HTR-8/SVneo (cell line): ENCODE results near the gene SLC46A1.
A peak's percentile ranks its signal among the peaks of the same experiment; 100 is the strongest.

Experiments
- DNase-seq: peaks from one replicate; pipeline ENCODE4 v3.0.0; 2011; ENCODE audit warnings: low spot score, mixed read lengths; ENCODE audit not compliant: insufficient read length
- FAIRE-seq: peaks from 2 replicates; lab custom pipeline; 2011; peaks lifted over from hg19 to GRCh38; lab: Jason Lieb, UNC

The SLC46A1 gene

DNA sequence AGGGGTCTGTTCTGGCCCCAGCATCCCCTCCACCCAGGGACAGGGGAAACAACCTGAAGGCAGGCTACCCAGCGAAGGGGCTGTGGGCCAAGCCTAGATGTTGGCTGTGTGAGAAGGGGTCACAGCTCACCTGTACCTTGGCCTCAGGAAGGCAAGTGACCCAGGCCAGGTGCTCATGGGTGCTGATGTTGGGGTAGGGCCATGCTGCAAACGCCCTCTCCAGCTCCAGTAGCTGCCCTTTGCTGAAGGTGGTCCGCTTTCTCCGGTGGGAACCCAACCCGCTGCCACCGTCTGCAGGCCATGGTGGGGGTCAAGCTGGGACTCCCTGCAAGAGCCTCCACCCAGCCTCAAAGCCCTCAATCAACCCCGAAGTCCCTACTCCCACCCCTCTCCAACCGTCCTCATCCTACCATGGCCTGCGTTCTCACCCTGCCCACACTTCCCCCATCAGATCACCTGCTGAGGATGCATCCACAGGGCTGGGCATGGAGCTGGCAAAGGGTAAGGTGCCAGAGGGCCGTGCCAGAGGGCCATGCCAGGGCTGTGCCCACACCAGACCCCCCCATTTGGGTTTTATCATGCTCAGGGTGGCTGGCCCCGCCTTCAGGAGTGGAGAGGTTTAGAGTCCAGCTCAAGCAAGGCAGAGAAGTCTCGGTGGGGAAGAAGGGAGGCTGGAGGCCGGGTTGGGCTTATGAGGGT, 41.2 kb downstream of the SLC46A1 start, which contains the start of gene SEBOX:
Gene SEBOX, minus strand, starts transcription at position 535 of the 699 bp plus-strand sequence. Its CDS starts 48 bp downstream, at position 487.
- DNase-seq (no peak), FAIRE-seq (no peak)

DNA sequence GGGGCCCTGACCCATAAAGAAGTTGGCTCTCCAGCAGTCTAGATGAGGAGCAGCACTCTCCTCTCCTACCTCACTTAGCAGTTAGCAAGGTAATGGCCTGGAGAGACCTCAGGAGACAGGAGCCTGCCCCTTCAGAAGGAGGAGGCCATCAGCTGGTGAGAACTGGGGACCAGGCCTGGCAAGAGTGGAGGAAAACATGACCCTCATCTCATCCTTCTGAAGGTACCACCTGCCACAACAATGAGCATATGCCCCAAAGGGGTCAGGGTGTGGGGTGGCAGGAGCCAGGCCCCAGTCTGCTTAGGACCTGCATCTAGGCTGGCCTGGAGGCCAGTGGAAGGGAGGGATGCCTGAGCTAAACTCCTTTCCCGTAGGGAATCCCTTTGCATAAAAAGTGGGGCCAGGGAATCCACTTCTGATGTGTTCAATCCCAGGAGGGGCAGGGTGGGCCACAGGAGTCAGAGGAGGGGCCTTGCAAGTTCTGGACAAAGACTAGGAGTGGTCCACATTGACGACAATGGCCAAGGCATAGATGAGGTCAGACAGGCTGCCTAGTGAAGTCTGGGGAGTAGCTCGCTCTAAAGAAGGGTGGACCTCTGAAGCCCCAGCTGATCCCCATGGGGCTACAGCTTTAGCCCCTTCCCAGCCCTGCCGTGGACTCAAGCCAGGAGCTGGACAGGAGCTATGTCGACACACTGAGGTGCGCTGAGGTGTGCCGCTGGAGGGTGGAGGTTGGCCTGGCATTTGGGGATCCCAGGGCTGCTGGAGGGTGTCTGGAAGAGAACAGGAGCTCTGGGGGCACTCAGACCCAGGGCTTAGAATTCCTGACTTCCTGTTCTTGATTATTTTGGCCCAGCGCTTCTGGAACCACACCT, 42.0 kb downstream of the SLC46A1 start:
- no peak for DNase-seq
- no peak for FAIRE-seq

DNA sequence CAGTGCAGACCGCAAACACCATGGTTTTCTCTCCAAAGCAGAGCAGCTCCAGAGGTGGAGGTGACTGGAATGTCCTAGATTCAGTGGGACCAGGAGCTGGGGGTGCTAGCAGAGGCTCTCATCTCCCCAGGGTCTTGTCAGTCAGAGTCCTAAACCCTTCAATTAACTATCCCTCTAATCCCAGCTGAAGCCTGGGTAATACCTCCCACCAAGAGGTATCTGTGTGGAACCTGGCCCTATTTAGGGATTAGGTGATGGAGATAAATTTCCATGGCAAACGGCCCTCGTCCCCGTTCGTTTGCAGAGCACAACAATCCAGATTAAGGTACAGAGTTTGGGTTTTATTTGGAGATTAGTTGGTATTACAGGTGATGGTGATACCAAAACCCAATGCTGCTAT, 42.8 kb downstream of the SLC46A1 start:
- FAIRE-seq = no peak
- DNase-seq = no peak

DNA sequence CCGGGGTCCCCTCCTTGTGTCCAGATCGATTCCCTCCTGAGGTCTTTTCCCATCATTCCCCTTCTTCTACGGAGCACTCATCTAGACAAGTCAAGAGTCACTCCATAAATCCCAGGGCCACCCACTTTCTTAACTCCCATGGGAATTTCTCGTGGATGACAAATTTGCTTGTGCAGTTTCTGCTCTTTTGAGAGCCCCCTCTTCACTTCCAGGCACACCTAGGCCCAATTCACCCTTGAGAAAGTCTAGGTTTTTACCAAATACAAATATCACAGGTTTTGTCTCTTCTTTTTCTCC, 48.2 kb downstream of the SLC46A1 start:
- DNase-seq (no peak), FAIRE-seq (no peak)

DNA sequence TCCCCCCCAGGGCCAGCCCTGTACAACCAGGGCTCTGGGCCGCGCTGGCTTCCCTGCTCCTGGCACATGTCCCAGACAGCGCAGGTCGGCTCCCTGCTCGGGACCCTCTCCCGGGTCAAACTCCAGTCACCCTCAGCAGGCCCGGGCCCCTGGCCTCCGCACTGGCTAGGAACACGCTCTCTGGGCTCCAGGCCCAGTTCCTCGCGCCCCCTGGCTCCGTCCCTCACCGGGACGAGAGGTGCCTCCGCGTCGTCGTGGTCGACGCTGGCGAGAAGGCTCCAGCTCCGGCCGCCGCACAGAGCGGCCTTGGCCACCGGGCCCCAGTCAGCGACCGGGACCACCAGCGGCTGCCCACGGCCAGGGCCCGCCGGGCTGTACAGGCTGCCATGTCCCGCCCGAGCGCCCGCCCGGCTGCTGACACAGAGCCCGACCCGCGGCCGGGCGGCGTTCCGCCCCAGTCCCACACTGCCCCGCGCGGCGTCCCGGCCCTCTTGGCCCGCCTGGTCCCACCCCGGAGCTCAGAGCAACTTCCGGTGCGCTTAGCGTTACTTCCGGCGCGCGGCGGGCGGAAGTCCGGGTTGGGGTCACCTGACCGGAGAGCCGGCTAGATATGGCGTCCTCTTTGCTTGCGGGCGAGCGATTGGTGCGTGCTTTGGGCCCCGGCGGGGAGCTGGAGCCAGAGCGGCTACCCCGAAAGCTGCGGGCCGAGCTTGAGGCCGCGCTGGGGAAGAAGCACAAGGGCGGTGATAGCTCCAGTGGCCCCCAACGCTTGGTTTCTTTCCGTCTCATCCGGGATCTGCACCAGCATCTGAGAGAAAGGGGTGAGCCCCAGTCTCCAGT, 48.7 kb downstream of the SLC46A1 start, which contains the start of gene POLDIP2:
Gene POLDIP2, minus strand, starts transcription at position 467 of the 840 bp plus-strand sequence. Its CDS starts 79 bp downstream, at position 388.
- peak; percentile 95 for DNase-seq
- peak; percentile 82 for FAIRE-seq

DNA sequence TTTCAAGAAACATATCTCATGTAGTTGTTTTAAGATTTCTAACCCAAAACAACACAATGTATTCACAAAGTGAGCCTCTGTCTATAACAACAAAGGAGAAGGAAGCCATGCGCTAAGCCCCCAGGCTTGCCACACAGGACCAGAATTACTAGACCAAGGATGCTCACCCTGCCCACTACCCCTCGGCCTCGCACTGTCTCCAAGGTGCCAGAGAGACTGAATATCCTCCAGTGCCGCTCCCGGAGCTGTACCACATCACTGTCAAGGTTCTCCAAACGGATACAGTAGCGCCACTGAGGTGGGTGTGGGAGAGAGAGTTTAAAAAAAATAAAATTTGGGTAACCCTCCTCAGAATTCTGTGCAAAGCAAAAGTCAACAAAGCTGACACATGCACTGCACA, 55.7 kb downstream of the SLC46A1 start:
- no peak for DNase-seq
- no peak for FAIRE-seq

DNA sequence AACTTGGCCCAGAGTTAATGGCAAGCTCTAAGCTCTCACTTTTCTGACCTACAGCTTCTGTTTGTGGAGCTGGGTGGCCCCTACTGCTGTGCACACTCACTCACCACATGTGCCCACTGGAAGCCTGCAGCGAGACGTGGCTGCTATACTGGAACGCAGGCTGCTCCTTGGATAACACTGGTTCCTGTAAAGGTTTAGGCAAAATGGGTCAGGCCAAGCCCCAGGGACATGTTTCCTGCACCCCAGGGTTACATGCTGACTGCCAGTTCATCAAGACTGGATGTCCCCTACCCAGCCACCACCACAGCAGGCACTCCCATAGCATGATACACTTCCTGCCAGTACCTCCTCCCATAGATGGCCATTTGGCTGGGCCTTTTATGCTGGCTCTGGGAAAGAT, 57.0 kb downstream of the SLC46A1 start:
- FAIRE-seq (no peak), DNase-seq (no peak)

DNA sequence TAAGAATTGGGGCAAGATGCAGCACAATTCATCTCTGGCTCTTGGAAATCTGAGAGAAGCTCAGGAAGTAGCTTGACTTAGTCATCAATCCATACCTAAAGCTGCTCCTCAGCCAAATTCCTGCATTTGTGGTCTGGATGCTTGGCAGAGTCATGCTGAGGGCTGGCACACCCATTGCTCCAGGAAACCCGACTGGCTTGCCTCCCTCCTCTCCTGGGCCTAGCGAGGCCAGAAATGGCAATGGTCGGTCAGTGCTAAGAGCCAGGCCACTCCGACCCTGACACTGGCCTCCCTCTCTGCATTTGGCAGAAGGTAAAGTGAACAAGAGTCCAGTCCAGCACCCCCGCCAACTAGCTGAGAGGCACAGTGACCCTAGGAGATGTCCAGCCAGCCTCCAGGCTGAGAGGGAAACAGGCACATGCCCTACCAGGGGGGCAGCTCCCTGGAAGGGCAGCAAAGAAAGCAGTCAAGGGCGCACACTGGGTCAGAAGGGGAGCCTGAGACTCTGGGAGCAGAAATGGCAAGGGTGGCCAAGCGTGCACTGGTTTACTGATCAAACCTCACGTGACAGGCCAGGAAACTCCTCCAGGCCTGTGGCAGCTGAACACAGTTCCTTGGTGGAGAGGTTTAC, 58.6 kb downstream of the SLC46A1 start:
- no peak for FAIRE-seq
- DNase-seq = peak; percentile 71

DNA sequence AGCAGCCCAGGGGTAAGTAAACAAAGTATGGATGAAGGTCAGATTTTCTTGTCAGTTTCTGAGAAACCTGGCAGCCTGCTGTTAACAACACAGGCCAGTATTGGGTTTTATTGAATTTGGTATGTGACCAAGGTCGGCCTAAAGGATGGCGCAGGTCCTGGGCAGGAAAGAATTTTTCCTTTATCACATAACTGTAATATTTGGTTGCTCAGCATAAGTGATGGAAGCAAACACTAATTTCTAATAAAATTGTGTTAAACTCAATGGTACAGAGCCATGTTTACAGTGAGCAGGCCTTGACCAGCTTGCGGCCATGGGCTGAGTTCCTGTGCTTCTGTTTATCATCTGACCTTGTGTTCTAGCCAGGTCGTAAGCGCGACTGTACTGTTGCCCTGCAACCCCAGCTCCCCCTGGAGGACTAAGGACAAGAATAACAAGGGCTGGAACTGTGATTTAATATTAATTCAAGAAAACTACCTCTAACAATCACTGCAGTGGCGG, 59.2 kb downstream of the SLC46A1 start:
- DNase-seq (no peak), FAIRE-seq (no peak)

DNA sequence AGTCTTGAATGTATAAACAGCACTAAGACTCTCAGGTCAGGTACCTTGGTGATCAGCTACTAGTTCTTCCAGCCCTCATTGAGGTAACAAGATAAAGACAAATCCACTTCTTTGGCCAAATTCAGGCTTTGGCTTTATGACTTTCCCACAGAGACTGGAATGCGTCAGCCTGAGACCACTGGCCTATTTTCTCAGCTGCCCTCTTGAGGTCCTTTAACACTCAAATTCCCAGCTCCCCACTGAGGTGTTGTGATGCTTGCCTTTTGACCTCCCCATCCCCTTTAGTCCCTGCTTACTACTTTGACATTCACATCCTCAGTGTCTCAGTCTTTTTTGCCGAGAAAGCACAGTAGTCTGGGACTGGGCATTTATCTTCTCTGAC, 59.8 kb downstream of the SLC46A1 start:
- DNase-seq = no peak
- FAIRE-seq = no peak

DNA sequence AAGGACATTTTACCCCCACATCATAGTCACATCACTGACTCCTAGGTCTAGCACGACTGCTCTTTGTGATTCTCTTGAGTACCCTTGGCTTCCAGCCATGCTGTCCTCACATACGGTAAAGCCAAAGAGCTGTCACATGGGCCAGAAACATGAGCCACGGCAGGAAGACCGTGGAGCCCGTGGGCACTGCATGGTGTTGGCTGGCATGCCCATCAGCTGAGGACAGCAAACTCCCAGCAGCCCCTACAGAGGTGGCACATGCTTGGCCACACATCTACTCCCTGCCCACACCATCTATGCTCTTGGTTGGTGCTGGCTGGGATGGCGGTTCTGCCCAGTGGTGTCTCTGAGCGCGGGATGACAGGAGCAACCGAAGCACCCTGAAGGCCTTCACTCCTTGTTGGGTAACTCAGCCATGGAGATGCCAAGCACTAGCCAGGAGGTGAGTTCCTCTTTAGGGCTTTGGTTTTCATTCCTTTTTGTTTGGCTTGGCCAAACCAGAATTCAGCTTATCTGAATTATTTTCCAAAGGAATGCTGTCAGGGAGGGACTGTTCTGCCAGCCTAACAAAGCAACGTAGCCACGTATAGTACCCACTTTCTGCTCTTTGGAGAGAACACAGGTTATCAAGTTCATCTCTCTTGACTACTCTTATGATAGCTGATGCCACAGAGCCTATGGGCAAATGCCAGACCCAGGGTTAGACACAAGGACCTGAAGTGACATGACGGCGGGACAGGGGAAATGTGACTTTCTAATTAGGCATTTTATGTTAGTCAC, 60.4 kb downstream of the SLC46A1 start:
- FAIRE-seq (peak; percentile 60), DNase-seq (no peak)
